ENCODE data around the gene UACA. TPM values are rescaled to one million over a fixed set of nuclear protein-coding genes. Genes with fewer than 3 reads are reported as not detected.
A peak's percentile ranks its signal among the peaks of the same experiment; 100 is the strongest.

UACA gene
- total RNA-seq, 1 experiment from 2014 or later, result 141 TPM

GRCh38 chr15:70802629-70803028, 39.3 kb upstream of the UACA start:
- POLR2A ChIA-PET, result no interaction called here
- Mint-ChIP-seq H3K4me3 (ENCODE audit: unreplicated experiment) (no peak overlapping the region), H3K4me1 (ENCODE audit: low read depth, unreplicated experiment) (peaks cover 32% of the 10 kb centered on the region), H3K9me3 (ENCODE audit: unreplicated experiment) (no peaks in the 10 kb centered on the region), H3K27ac (ENCODE audit: unreplicated experiment) (no peak overlapping the region), H3K27me3 (ENCODE audit: insufficient read depth, unreplicated experiment) (no peaks in the 10 kb centered on the region), H3K36me3 (ENCODE audit: insufficient read depth, unreplicated experiment) (no peaks in the 10 kb centered on the region)
- no peaks in the 10 kb centered on the region for H3K36me3 ChIP-seq (ENCODE audit: control insufficient read depth, insufficient read depth, low read length)
- intact Hi-C loops (cut with micrococcal nuclease; ENCODE audit: unreplicated experiment), result no loop called here
- no TSS peak for BruUV-seq (replicated peaks)
- no peak for TF ChIP-seq CTCF (IDR thresholded peaks at IDR 0.05; ENCODE audit: insufficient read depth in 1 of 2, low read depth in 1 of 2, low read length in 1 of 2, severe bottlenecking in 1 of 2, unreplicated experiment in 1 of 2)
- no peaks in the 10 kb centered on the region; the same call in 1 of the 2 replicates for H3K9me3 ChIP-seq
- no peaks in the 10 kb centered on the region for H3K27me3 ChIP-seq (replicated peaks; ENCODE audit: control insufficient read depth, insufficient read depth, low read length)
- CTCF ChIA-PET, result no interaction called here
- peaks cover 25% of the 10 kb centered on the region for H3K4me1 ChIP-seq
- no peak overlapping the region for H3K4me3 ChIP-seq (ENCODE audit: low read depth, low read length)
- DNase-seq, result no peak

GRCh38 chr15:70801109-70801508, 37.8 kb upstream of the UACA start:
- ChIA-PET CTCF (no interaction called here), POLR2A (interaction anchor here (0.7 kb wide), 1 partner anchor 186 kb away, joined by 7 read pairs; no protein-coding TSS in a partner anchor)
- Mint-ChIP-seq H3K36me3 (ENCODE audit: insufficient read depth, unreplicated experiment) (no peaks in the 10 kb centered on the region), H3K4me3 (ENCODE audit: unreplicated experiment) (no peak overlapping the region), H3K9me3 (ENCODE audit: unreplicated experiment) (no peaks in the 10 kb centered on the region), H3K4me1 (ENCODE audit: low read depth, unreplicated experiment) (peaks cover 34% of the 10 kb centered on the region), H3K27ac (ENCODE audit: unreplicated experiment) (no peak overlapping the region), H3K27me3 (ENCODE audit: insufficient read depth, unreplicated experiment) (no peaks in the 10 kb centered on the region)
- TF ChIP-seq CTCF (IDR thresholded peaks at IDR 0.05; ENCODE audit: insufficient read depth in 1 of 2, low read depth in 1 of 2, low read length in 1 of 2, severe bottlenecking in 1 of 2, unreplicated experiment in 1 of 2), result no peak
- no peaks in the 10 kb centered on the region for H3K36me3 ChIP-seq (ENCODE audit: control insufficient read depth, insufficient read depth, low read length)
- intact Hi-C loops (cut with micrococcal nuclease; ENCODE audit: unreplicated experiment), result no loop called here
- peaks cover 27% of the 10 kb centered on the region for H3K4me1 ChIP-seq
- H3K9me3 ChIP-seq, result no peaks in the 10 kb centered on the region; the same call in 1 of the 2 replicates
- H3K27me3 ChIP-seq (replicated peaks; ENCODE audit: control insufficient read depth, insufficient read depth, low read length), result no peaks in the 10 kb centered on the region
- DNase-seq, result no peak
- H3K4me3 ChIP-seq (ENCODE audit: low read depth, low read length), result no peak overlapping the region
- no TSS peak for BruUV-seq (replicated peaks)

- CTCF ChIA-PET, result interaction anchor here (0.9 to 1.2 kb wide), 3 partner anchors 12 to 38 kb away, joined by 3 to 10 read pairs (median 3); no protein-coding TSS in a partner anchor
- peak; percentile 37 to 50 for DNase-seq
- H3K27me3 ChIP-seq (replicated peaks; ENCODE audit: control insufficient read depth, insufficient read depth, low read length), result no peaks in the 10 kb centered on the region
- intact Hi-C loops (cut with micrococcal nuclease; ENCODE audit: unreplicated experiment), result no loop called here
- no peaks in the 10 kb centered on the region; the same call in 1 of the 2 replicates for H3K9me3 ChIP-seq
- no peak overlapping the region for H3K4me3 ChIP-seq (ENCODE audit: low read depth, low read length)
- Mint-ChIP-seq H3K27ac (ENCODE audit: unreplicated experiment) (peak overlapping the region; percentile 53), H3K27me3 (ENCODE audit: insufficient read depth, unreplicated experiment) (no peaks in the 10 kb centered on the region), H3K4me3 (ENCODE audit: unreplicated experiment) (no peak overlapping the region), H3K4me1 (ENCODE audit: low read depth, unreplicated experiment) (peaks cover 34% of the 10 kb centered on the region), H3K9me3 (ENCODE audit: unreplicated experiment) (no peaks in the 10 kb centered on the region), H3K36me3 (ENCODE audit: insufficient read depth, unreplicated experiment) (no peaks in the 10 kb centered on the region)
- H3K4me1 ChIP-seq, result peaks cover 36% of the 10 kb centered on the region
- POLR2A ChIA-PET, result interaction anchor here (0.5 to 1.3 kb wide), 4 partner anchors 12 to 681 kb away, joined by 3 to 4 read pairs (median 4); partner anchors contain the start of gene UACA
- TF ChIP-seq CTCF (IDR thresholded peaks at IDR 0.05; ENCODE audit: insufficient read depth in 1 of 2, low read depth in 1 of 2, low read length in 1 of 2, severe bottlenecking in 1 of 2, unreplicated experiment in 1 of 2), result no peak
- no TSS peak for BruUV-seq (replicated peaks)
- H3K36me3 ChIP-seq (ENCODE audit: control insufficient read depth, insufficient read depth, low read length), result no peaks in the 10 kb centered on the region
These were observed 36.5 kb upstream of the UACA start for GRCh38 chr15:70799667-70800450.

Measured in Caco-2 (cell line).